Measurements from ENCODE around the gene RLIM.

RLIM gene

DNA sequence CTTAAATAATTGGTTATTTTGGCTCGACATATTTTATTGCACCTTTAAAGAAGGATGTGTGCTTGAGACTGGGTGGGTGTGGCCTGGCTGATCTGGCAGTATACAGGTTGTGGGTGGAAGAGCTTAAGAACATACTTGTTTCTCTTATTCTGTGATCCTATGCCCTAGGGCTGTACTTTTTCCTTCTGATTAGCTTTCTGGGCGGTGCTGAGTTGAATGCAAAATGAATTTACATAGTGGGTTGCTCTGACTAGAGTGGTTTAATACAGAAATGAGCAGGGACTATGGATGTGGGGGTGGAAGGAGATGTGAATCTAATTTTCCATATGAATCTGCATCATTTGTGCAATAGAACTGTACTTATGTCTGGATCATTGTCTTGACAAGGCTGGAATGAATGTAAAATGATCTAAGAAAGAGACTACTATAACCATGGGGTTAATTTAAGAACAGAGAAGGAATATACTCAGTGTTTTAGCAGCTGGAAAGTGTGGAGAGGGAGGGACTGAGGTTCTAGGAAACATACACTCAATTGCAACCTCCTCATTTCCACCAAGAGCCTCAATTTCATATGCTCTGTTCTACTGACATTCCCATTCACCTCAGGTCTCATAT lies 73.7 kb downstream of the RLIM start:
- DNase-seq (ENCODE audit: low read depth, low spot score) = no peak
- H3K4me3 ChIP-seq (ENCODE audit: low read length) = no peak overlapping the region

DNA sequence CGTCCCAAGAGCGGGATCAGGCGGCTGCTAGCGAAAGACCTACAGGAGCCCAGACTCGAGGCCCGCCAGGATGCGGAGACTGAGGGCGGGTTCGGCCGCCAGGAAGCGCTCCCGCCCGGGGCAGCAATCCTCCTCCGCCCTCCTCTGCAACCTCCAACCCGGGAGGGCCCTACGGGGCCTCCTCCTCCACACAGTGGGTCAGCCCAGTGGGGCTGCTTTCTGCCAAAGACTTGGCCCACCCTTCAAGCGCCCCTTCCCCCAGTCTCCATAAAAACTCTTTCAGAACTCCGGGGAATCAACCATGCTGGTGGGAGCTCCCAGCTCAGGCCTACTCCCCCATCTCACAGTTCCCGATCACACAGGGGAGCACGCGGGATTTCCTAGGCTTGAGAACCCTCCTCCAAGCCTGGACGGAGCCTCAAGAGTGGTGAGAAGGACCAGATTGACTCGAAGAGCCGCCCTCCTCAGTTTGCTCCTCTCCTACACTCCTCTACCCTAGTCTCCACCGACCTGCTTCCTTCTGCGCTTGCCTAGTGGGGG lies 77.5 kb downstream of the RLIM start:
- no peak for DNase-seq (ENCODE audit: low read depth, low spot score)
- no peak overlapping the region for H3K4me3 ChIP-seq (ENCODE audit: low read length)

DNA sequence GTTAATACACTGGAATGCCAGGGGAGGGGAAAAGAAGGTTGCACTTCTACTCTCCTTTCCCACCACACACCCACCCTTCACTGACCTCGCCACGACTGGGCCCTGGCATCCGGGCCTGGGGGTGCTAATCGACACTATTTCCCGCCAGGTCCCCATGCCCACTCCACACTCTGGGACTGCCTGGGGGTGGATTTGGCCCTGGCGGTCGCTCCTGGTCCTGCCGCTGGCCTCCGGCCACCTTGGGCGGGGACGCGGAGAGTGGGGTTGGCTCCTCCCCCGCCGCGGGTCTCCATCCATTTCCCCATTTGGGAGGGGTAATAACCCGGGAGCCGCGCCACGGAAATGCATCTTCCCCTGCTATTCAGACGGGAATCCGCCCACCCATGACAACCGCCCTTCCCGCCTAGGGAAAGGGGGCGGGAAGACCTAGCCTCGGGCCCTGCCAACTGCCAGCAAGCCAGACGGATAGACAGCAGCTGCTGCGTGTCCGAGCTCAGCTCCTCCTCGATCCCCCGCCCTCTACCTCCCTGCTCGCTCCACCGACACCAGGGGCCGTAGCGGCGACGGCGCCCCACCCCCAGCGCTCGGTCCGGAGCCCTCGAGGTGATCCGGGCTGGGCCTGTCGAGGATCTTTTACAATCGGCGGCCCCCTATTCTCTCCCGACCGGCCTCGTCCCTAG lies 78.1 kb downstream of the RLIM start:
- H3K4me3 ChIP-seq (ENCODE audit: low read length) = no peak overlapping the region; the same call in 1 of the 2 replicates
- DNase-seq (ENCODE audit: low read depth, low spot score) = no peak

DNA sequence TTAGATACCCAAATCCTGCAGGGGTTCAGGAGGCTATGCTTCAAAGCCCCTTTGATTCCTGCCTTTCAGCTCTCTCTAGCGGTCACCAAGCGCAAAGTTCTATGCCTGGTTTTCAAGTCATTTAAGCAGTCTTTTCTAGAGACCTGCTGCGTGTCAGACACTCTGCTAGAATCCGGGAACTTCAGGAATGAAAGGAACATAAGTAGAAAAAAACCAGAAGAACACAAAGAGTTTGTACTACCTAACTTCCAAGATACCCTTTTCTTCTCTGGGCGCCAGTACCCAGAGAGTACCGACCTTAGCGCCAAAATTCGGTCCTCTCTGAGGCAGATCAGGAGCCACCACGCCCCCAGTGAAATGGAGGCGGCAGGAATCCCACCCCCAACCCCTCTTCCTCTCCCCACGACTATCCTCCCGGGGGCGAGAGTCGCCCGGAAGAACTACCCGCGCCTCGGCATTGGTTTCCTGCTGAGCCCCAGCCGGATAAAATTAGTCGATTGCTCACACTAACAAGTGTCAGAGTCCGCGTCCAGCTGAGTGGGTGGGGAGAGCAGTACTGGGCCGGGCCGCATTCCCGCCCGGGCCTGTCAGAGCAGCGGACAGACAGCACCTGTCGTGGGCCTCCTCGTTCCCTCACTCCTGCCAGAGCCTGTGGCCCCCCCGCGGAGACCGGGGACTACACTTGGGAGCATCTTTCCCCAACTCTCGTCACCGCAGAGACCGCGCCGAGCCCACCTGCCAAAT lies 78.8 kb downstream of the RLIM start:
- peak; percentile 32 for DNase-seq (ENCODE audit: low read depth, low spot score)
- peak overlapping the region; percentile 45 for H3K4me3 ChIP-seq (ENCODE audit: low read length)

Measured in Jurkat, Clone E6-1 (cell line).